K562 (cell line): ENCODE data around the gene RPL7A. TPM values are rescaled to one million over a fixed set of nuclear protein-coding genes. Genes with fewer than 3 reads are reported as not detected.

ENCODE experiments used
- ATF7 ChIP-seq: fragments of 450-650 bp; IDR thresholded peaks from 2 replicates; pipeline ENCODE4 v1.7.1; 2014; ENCODE audit warnings: mild to moderate bottlenecking, moderate library complexity
- CREB1 ChIP-seq, 2 experiments: sonication (generic) in 1 of 2; formaldehyde crosslinking in 1 of 2; IDR thresholded peaks; 2 replicates each; pipeline versions ENCODE4 v1.6.1 to v1.8.0; 2012 to 2022; ENCODE audit warnings: inconsistent platforms in 1 of 2, mild to moderate bottlenecking in 1 of 2, missing genetic modification reagents in 1 of 2, moderate library complexity in 1 of 2
- CREB3L1 ChIP-seq: fragments of 450-650 bp; IDR thresholded peaks from 2 replicates; pipeline ENCODE4 v1.6.1; 2014; ENCODE audit warnings: low read depth, mild to moderate bottlenecking, moderate library complexity, borderline replicate concordance
- DPF2 ChIP-seq: fragments of 450-650 bp; IDR thresholded peaks from 2 replicates; pipeline ENCODE4 v1.6.1; 2016
- ETV6 ChIP-seq, 3 experiments: fragments of 150-350 bp in 1 of 3; sonication (generic) in 1 of 3; formaldehyde crosslinking in 1 of 3; IDR thresholded peaks; 2 replicates each; pipeline versions ENCODE4 v1.6.1 to v1.8.0; 2014 to 2022; ENCODE audit warnings: borderline replicate concordance in 2 of 3, low read depth in 2 of 3, antibody characterized with exemption in 1 of 3, low read length in 1 of 3, mild to moderate bottlenecking in 1 of 3, missing genetic modification reagents in 1 of 3
- FOSL1 ChIP-seq: fragments of 200-800 bp; sonication (Bioruptor generic); conservative IDR thresholded peaks from 2 replicates; pipeline ENCODE4 v1.6.1; 2016; ENCODE audit warnings: missing genetic modification characterization, missing compliant biosample characterization
- NEUROD1 ChIP-seq: fragments of 150-350 bp; IDR thresholded peaks from 2 replicates; pipeline ENCODE4 v1.6.1; 2014; ENCODE audit warnings: borderline replicate concordance, low read length, low read depth; ENCODE audit not compliant: partially characterized antibody
- NR3C1 ChIP-seq: sonication (generic); formaldehyde crosslinking; IDR thresholded peaks from 2 replicates; pipeline ENCODE4 v1.8.1; 2022; ENCODE audit warnings: missing genetic modification reagents
- RFX5 ChIP-seq: IDR thresholded peaks from 2 replicates; pipeline ENCODE4 v1.6.1; 2011; ENCODE audit warnings: low read depth, mild to moderate bottlenecking, improper control_type of control experiment, low read length
- TSC22D4 ChIP-seq: fragments of 450-650 bp; IDR thresholded peaks from 2 replicates; pipeline ENCODE4 v1.6.1; 2016; ENCODE audit warnings: missing genetic modification characterization, missing biosample characterization, control low read depth
- ZBTB11 ChIP-seq, 3 experiments: fragments of 200-800 bp in 1 of 3; fragments of 250-450 bp in 1 of 3; fragments of 450-650 bp in 1 of 3; sonication (Bioruptor Pico) in 1 of 3; sonication (Bioruptor generic) in 1 of 3; formaldehyde crosslinking in 1 of 3; IDR thresholded peaks; 2 replicates each; pipeline versions ENCODE4 v1.6.1 to v1.8.0; 2016 to 2022; ENCODE audit warnings: mild to moderate bottlenecking in 2 of 3, missing genetic modification characterization in 2 of 3, missing compliant biosample characterization in 1 of 3, moderate library complexity in 1 of 3
- ZNF121 ChIP-seq: sonication (generic); formaldehyde crosslinking; conservative IDR thresholded peaks from 2 replicates; pipeline ENCODE4 v1.8.0; 2022; ENCODE audit warnings: missing genetic modification reagents
- ZNF184 ChIP-seq: sonication (generic); formaldehyde crosslinking; IDR thresholded peaks from 2 replicates; pipeline ENCODE4 v1.5.0; 2020; ENCODE audit warnings: missing genetic modification reagents
- ZNF354B ChIP-seq: fragments of 250-450 bp; sonication (Bioruptor Pico); IDR thresholded peaks from 2 replicates; pipeline ENCODE4 v1.4.0; 2020
- ZNF408 ChIP-seq: fragments of 250-450 bp; sonication (Bioruptor Pico); IDR thresholded peaks from 2 replicates; pipeline ENCODE4 v1.4.0; 2020; ENCODE audit warnings: low read depth, mild to moderate bottlenecking, moderate library complexity
- ZNF586 ChIP-seq: fragments of 450-650 bp; formaldehyde crosslinking; conservative IDR thresholded peaks from 2 replicates; pipeline ENCODE4 v1.4.0; 2020; ENCODE audit warnings: mild to moderate bottlenecking, moderate library complexity
- ZNF740 ChIP-seq, 3 experiments: fragments of 200-800 bp in 1 of 3; sonication (Bioruptor generic) in 1 of 3; sonication (generic) in 1 of 3; formaldehyde crosslinking in 1 of 3; IDR thresholded peaks; 2 replicates each; pipeline versions ENCODE4 v1.6.1 to v1.8.0; 2016 to 2022; ENCODE audit warnings: mild to moderate bottlenecking in 2 of 3, missing compliant biosample characterization in 2 of 3, missing genetic modification characterization in 2 of 3, missing genetic modification reagents in 1 of 3
- ZNF76 ChIP-seq: fragments of 250-450 bp; sonication (Bioruptor Pico); IDR thresholded peaks from 2 replicates; pipeline ENCODE4 v1.4.0; 2020; ENCODE audit warnings: mild to moderate bottlenecking, moderate library complexity, borderline replicate concordance
- ZNF778 ChIP-seq: fragments of 450-650 bp; formaldehyde crosslinking; IDR thresholded peaks from 2 replicates; pipeline ENCODE4 v1.4.0; 2020; ENCODE audit warnings: mild to moderate bottlenecking, moderate library complexity
- polyA plus RNA-seq, 8 experiments: library from polyadenylated mRNA; depleted of rRNA in 4 of 8; stranded (reverse) in 5 of 8; unstranded in 3 of 8; fragments of >200 nt; fragmentation: Nextera tagmentation in 2 of 8; fragmentation: Illumina TruSeq in 1 of 8; extraction: Ambion mirVana in 2 of 8; extraction: Trizol in 1 of 8; gene quantifications; 2 replicates each; pipeline versions ENCODE4 v1.2.1 to v1.2.3, GENCODE V29; 2011 to 2014; ENCODE audit warnings: inconsistent platforms in 1 of 8, missing spikeins in 1 of 8
- total RNA-seq, 7 experiments: library from RNA; depleted of rRNA in 6 of 7; stranded (reverse); fragments of >200 nt in 6 of 7; fragmentation: Illumina TruSeq in 2 of 7; extraction: Trizol in 2 of 7; gene quantifications; 2 replicates each; pipeline versions ENCODE4 v1.2.1 to v1.2.3, GENCODE V29; 2011 to 2021; ENCODE audit warnings: low replicate concordance in 1 of 7

The RPL7A gene
- total and polyA plus RNA-seq, 9 of the 15 experiments (the other 6 are each of a cell fraction or from before 2014, with no cell fraction given): 1,935 to 3,760 (median 2,652) TPM

- no peak for TF ChIP-seq ZNF586 (CRISPR knock-in tag)
- TF ChIP-seq NEUROD1: peak; percentile 44
- no peak for TF ChIP-seq RFX5
- TF ChIP-seq ZNF354B: no peak
- TF ChIP-seq ZNF408 (CRISPR knock-in tag): no peak
- no peak for TF ChIP-seq ZNF778 (CRISPR knock-in tag)
- no peak for TF ChIP-seq ZNF121
- no peak for TF ChIP-seq ETV6 (IDR thresholded peaks at IDR 0.05; ENCODE audit: borderline replicate concordance in 1 of 2, low read depth in 2 of 2, low read length in 1 of 2)
- no peak for TF ChIP-seq ETV6 (CRISPR knock-in tag; IDR thresholded peaks at IDR 0.05; ENCODE audit: borderline replicate concordance)
- peak; percentile 53; the same call in 1 of the 2 replicates for TF ChIP-seq ATF7
- no peak for TF ChIP-seq NR3C1
- no peak for TF ChIP-seq DPF2
- no peak for TF ChIP-seq ZNF184 (CRISPR knock-in tag)
- TF ChIP-seq FOSL1: no peak
- no peak for TF ChIP-seq TSC22D4 (tag)
- no peak; the same call in 1 of the 2 replicates for TF ChIP-seq CREB3L1
- TF ChIP-seq ZNF76 (CRISPR knock-in tag): no peak
- TF ChIP-seq CREB1 (IDR thresholded peaks at IDR 0.05): peak; percentile 23; the same call in 1 of the 2 replicates
- TF ChIP-seq CREB1 (CRISPR knock-in tag; IDR thresholded peaks at IDR 0.05): peak; percentile 37; the same call in 1 of the 2 replicates
- 0 out of 2 replicates have a peak, but pooled peaks have one; percentile 19 for TF ChIP-seq ZNF740 (CRISPR knock-in tag; IDR thresholded peaks at IDR 0.05)
- TF ChIP-seq ZNF740 (tag; IDR thresholded peaks at IDR 0.05): no peak
- TF ChIP-seq ZBTB11 (CRISPR knock-in tag; IDR thresholded peaks at IDR 0.05): no peak
These were observed 4.1 kb downstream of the RPL7A start (continued) for GRCh38 chr9:133351908-133352634.
